Right ventricle myocardium superior (tissue), 1 donor: Measurements from ENCODE around the gene CLCNKA. TPM values are rescaled to one million over a fixed set of nuclear protein-coding genes. Genes with fewer than 3 reads are reported as not detected.
A peak's percentile ranks its signal among the peaks of the same experiment; 100 is the strongest.
"Not testable (repeated sequence)": the region's sequence is repeated elsewhere in the genome, so short reads cannot be mapped to it uniquely, and the experiment has no call there.

ENCODE experiments used
- ATAC-seq: fragments of 200-7000 bp; cut with Tn5 transposase; one replicate; pipeline ENCODE4 v1.9.1; 2020; ENCODE audit warnings: mild to moderate bottlenecking; ENCODE audit not compliant: poor library complexity
- DNase-seq: peaks from one replicate; pipeline ENCODE4 v3.0.0-alpha.2; 2020
- intact Hi-C: fragments of 100-400 bp; cut with DNase I; formaldehyde crosslinking; loops from one replicate; pipeline ENCODE4 v1.11.2; 2022
- long read RNA-seq: library from polyadenylated mRNA; unstranded; transcript quantifications from one replicate; pipeline ENCODE4 v2.0.0, GENCODE V29; 2021
- total RNA-seq: library from RNA; stranded (reverse); fragmentation: NEBNext Ultra II Directional; extraction: Animal tissue kit (Norgen Biotek cat#: 25700); gene quantifications from one replicate; pipeline ENCODE4 v1.2.1, GENCODE V29; 2021
- donor health status: DM: no; HTN: yes; CAD: no; lungs with severe emphysema.

The CLCNKA gene
- 0.35 TPM for total RNA-seq
- long read RNA-seq, partial matches to known transcripts, result 1 of 1 reads
- long read RNA-seq, other reads (novel, unspliced or antisense), result 0 of 1 reads

- intact Hi-C loops, result no loop called here
- DNase-seq, result peak; percentile 43
- ATAC-seq, result no peak
Observed at GRCh38 chr1:16021681-16022080, at the start of gene CLCNKA. Gene CLCNKA, plus strand, starts transcription at chr1:16022036. Its CDS starts 584 bp downstream, at chr1:16022620.

DNA sequence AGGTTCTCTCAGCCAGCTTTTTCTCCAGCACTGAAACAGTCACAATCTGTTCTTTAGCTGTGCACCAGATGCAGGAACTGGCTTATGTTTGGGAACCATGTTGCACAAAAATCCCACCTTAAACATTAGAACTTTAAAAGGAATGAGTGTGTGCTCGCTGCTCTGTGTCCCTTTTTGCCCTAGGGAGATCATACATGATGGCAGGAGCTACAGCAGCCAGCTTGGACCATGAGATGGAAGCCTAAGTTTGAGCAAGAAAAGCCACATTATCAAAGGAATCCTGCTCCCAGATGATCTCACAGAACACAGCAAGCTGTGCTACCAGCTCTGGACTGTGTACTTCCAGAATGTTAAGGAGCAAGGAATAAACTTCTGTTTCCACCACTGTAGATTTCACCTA is 49.4 kb upstream of the CLCNKA start:
- intact Hi-C loops, result no loop called here
- DNase-seq (no peak), ATAC-seq (no peak)

- ATAC-seq (no peak), DNase-seq (no peak)
- intact Hi-C loops, result no loop called here
Observed at GRCh38 chr1:15973772-15974171, 48.1 kb upstream of the CLCNKA start.

DNA sequence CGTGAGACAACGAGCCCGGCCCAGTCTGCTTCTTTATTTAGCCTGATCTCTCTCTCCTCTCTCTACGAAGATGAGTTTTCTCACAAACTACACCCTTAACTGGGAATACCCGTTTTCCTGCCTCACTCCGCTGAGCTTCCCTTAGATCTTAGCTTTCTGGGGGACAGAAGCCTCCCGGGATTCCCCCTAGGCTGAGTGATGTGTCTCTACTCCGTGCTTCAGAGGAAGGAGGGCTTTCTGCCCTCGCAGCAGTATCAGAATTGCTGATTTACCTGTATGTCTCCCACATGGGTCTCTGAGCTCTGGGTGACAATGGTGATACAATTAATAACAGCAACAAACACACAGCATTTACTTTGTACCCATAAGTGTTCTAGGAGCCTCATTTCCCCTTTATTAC is 47.0 kb upstream of the CLCNKA start:
- intact Hi-C loops, result no loop called here
- no peak for DNase-seq

GRCh38 chr1:15975358-15975804 is 46.5 kb upstream of the CLCNKA start:
- intact Hi-C loops, result no loop called here
- DNase-seq (peak; percentile 66), ATAC-seq (peak; percentile 79)

More for the DNA sequence above, 47.0 kb upstream of the CLCNKA start:
- ATAC-seq, result no peak

- ATAC-seq (peak; percentile 99), DNase-seq (peak; percentile 98)
- intact Hi-C loops, result no loop called here
Observed at GRCh38 chr1:15975805-15976680, 45.8 kb upstream of the CLCNKA start, which contains the start of gene ZBTB17. Gene ZBTB17, minus strand, starts transcription at chr1:15976101. Its CDS starts 27,606 bp downstream, at chr1:15948495.

GRCh38 chr1:15977947-15978346 is 43.9 kb upstream of the CLCNKA start:
- intact Hi-C loops, DNase-seq, ATAC-seq: not testable (repeated sequence)

- intact Hi-C loops, result no loop called here
- ATAC-seq (no peak), DNase-seq (no peak)
Observed at GRCh38 chr1:15981679-15982078, 40.2 kb upstream of the CLCNKA start.

DNA sequence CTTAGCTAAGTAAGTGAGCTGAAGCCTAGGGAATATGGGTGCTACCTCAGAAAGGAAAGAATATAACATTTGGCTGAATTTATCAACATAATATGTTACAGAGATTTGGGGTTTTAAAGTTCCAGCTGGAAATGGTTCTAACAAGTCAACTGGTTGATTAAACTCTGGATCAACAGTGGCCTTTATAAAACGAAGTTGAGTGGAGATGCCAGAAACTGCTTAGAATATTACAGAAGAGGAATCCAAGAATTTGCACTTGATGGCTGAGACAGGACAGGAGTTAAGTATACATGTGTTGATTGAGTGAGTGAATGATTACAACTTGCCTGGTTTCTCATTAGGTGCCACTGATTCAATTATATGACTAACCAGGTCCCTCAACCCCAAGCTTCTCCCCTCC is 38.6 kb upstream of the CLCNKA start:
- DNase-seq (no peak), ATAC-seq (no peak)
- intact Hi-C loops, result no loop called here

DNA sequence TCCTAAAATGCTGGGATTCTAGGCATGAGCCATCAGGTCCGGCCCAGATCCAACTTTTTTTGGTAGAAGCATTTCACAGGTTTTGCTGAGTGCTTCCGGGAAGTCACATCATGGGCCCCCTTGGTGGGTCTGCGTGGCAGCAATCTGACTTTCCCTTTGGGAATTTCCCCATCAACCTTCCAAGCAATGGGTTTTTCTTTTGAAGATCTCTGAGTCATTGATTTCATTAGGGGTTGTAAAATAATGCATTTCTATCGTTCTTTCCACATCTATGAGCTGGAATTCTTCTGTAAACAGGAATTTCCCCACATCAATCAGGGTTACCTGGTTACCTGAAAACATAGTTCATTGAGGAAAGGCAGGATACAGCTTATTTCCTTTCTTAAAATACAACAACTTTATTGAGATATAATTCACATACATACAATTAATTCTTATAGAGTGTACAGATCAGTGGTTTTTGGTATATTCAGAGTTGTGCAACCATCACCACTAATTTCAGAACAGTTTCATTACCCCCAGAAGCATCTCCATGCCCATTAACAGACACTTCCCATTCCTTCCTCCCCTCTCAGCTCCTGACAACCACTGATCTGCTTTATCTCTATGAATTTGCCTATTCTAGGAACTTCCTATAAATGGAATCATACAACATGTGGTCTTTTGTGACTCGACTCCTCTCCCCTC is 36.1 kb upstream of the CLCNKA start:
- ATAC-seq (no peak), DNase-seq (no peak)
- intact Hi-C loops, result no loop called here

- ATAC-seq (no peak), DNase-seq (no peak)
- intact Hi-C loops, result no loop called here
Observed at GRCh38 chr1:15988856-15989736, 32.7 kb upstream of the CLCNKA start.

DNA sequence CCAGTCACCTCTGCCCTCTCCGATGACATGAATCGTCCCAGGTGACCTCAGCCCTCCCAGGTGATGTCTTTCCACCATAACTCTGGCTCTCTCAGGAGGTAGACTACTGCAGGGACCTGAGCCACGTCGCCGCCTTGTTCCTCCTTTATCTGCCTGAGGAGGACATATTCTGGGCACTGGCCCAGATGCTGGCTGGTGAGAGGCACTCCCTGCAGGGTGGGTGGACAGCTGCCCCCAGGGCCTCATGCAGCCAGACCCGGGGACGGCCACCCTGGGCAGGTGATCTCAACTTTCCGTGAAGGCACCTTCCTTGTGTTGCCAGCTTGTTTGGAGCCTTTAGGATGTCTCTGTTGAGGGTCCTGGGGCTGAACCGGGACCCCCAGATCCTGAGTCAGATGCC is 32.1 kb upstream of the CLCNKA start:
- intact Hi-C loops, result loop anchor here (5.0 to 10.0 kb wide), 3 partner anchors 172 to 205 kb away; no protein-coding TSS in a partner anchor
- DNase-seq, result no peak
- no peak for ATAC-seq

DNA sequence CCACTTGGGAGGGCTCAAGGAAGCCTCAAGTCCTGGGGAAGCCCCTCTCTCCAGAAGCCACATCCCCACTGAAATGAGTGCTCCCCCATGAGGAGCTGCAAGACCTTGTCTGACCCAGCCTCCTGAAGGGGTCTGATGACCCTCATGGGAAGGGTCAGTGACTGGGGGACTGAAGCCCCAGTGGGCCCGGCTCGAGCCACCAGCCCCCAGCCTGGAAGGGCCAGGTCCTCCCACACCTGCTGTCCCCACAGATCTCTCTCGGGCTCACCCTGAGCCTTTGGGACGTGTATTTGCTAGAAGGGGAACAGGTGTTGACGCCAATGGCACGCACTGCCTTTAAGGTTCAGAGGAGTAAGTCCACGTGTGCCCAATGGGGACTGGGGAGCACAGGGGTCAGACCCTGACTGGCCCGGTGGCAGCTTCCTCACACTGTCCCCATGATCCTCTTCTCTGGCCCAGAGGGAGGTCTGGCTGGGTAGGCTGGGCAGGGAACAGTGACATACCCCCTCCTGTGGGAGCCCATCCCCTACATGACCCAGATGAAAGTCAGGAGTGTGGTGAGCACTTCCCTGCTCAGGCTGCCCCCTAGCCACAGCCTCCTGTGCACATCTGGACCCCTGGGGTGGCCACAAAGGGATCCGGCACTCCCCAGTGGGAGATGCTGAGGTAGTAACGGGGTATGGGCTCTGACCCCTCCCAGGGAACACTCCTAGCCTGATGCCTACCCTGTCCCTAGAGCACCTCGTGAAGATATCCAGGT is 30.2 kb upstream of the CLCNKA start:
- DNase-seq (no peak), ATAC-seq (no peak)
- intact Hi-C loops, result loop anchor here (5.0 to 10.0 kb wide), 3 partner anchors 174 to 203 kb away; no protein-coding TSS in a partner anchor

GRCh38 chr1:15992187-15992553 is 29.7 kb upstream of the CLCNKA start:
- no peak for ATAC-seq
- intact Hi-C loops, result loop anchor here (5.0 to 10.0 kb wide), 3 partner anchors 175 to 203 kb away; no protein-coding TSS in a partner anchor

DNA sequence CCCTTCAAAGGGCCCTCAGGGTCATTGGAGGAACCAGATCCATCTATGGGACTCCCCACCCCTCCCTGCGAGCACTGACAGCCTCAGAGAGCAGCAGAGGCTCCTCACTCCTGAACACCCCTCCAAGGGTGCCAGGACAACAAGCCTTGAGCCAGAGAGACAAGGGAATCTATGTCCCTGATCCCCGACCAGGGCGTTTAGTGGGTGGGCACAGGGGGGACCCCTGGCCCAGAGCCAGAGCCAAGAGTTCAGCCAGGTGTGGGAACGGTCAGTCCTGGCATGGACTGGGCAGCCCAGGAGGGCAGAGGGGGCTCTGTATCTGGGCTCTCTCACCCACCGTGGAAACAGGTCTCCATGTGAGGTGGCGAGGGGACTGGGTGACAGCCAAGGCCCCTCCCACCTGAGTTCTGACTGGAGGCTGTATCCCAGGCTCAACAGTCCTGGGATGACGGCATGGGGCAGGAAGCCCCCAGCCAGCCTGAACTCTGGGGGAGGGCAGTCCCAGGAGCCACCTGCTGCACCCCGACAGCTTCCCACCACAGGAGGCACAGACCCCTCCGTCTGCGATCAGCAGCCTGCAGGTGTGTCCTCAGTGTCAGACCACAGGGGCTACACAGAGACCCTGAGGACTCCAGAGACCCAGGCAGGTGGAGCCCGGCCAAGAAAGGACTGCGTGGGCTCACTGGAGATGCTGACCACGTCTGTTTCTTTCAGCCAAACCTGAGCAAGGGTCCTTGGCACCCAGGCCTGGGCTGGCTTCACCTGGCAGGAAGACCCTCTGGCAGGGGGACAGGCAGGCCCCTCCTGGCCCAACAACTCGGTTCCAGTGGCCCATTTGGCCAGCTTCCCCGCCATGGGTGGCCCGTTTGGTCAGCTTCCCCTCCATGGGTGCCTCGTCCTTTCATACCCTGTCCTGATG is 29.0 kb upstream of the CLCNKA start:
- no peak for ATAC-seq
- intact Hi-C loops, result loop anchor here (5.0 to 10.0 kb wide), 3 partner anchors 176 to 202 kb away; no protein-coding TSS in a partner anchor
- no peak for DNase-seq

More at GRCh38 chr1:15992187-15992553, 29.7 kb upstream of the CLCNKA start:
- DNase-seq, result no peak

DNA sequence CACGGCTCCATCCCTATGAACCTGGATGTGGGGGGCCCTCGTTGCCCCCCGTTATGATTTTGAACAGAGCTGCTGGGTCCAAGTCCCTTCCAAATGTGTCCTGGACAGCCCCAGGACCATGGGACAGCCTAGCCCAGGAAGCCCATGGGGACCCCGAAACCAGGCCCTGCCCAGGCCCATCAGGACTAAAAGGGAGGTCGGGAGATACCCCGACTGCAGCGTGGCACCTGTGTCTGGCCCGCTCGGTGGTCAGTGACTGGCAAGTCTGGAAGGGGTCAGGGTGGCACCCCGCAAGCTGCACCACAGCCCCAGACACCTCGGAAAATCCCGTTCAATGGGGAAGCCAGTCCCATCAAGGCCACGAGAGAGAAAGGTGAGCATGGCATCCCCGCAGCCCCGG is 28.2 kb upstream of the CLCNKA start:
- ATAC-seq (no peak), DNase-seq (no peak)
- intact Hi-C loops, result loop anchor here (5.0 to 10.0 kb wide), 3 partner anchors 176 to 201 kb away; no protein-coding TSS in a partner anchor

DNA sequence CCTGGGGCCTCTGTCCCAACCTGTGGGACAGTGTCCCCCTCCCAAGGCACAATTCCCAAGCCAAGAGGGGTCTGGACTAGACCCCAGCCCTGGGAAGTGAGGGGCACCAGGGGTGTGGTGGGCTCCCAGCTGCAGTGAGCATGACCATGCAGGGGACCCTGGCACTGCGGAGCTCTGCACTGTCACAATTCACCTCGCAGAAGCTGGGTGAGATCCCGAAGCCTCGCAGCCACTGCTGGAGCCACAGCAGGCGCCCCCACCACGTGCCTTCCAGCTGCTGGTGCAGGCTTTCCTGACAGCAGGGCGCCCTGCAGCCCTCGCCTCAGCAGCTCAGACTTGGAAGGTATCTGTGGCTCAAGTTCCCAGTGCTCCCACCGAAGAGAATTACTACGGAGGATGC is 27.8 kb upstream of the CLCNKA start:
- intact Hi-C loops, result loop anchor here (5.0 to 10.0 kb wide), 3 partner anchors 177 to 202 kb away; no protein-coding TSS in a partner anchor

More for the DNA sequence above, 27.8 kb upstream of the CLCNKA start:
- ATAC-seq, result no peak
- DNase-seq, result no peak
